Naive thymus-derived CD4-positive, alpha-beta T cell (primary cell): ENCODE data around the gene NABP2. TPM values are rescaled to one million over a fixed set of nuclear protein-coding genes. Genes with fewer than 3 reads are reported as not detected.

Source experiments
- ATAC-seq: fragments of 150-1000 bp; cut with Tn5 transposase; 2 replicates; pipeline ENCODE4 v1.10.0; 2021; ENCODE audit warnings: mild to moderate bottlenecking, moderate library complexity
- CTCF ChIA-PET: fragments of 350-600 bp; sonication (Branson Sonifier 250); formaldehyde crosslinking; loops from one replicate; lab custom pipeline; 2021; ENCODE audit warnings: antibody characterized with exemption; lab: Charles Lee
- POLR2A ChIA-PET: fragments of 350-600 bp; sonication (Branson Sonifier 250); formaldehyde crosslinking; loops from one replicate; lab custom pipeline; 2021; ENCODE audit warnings: antibody characterized with exemption, inconsistent platforms; lab: Charles Lee
- DNase-seq, 9 donors: peaks; one replicate each; pipeline versions ENCODE4 v3.0.0 to v3.0.0-alpha.2; 2020 to 2022; ENCODE audit warnings: mixed read lengths in 1 of 9
- H3K27ac ChIP-seq: one replicate; pipeline ENCODE4 v1.7.0; 2013; ENCODE audit warnings: mild to moderate bottlenecking, low read depth, low read length, moderate library complexity
- H3K27me3 ChIP-seq, 2 donors: one replicate each; pipeline ENCODE4 v1.7.0; 2013; ENCODE audit warnings: low read length in 2 of 2, mild to moderate bottlenecking in 2 of 2, moderate library complexity in 2 of 2; ENCODE audit not compliant: control insufficient read depth in 2 of 2, insufficient read depth in 2 of 2
- H3K36me3 ChIP-seq, 3 experiments: 1 replicate in 2 of 3; 2 replicates in 1 of 3; pipeline ENCODE4 v1.7.0; 2013; ENCODE audit warnings: low read length in 3 of 3, mild to moderate bottlenecking in 3 of 3, moderate library complexity in 1 of 3; ENCODE audit not compliant: insufficient read depth in 3 of 3, control insufficient read depth in 2 of 3
- H3K4me1 ChIP-seq, 2 donors: one replicate each; pipeline ENCODE4 v1.7.0; 2013; ENCODE audit warnings: low read length in 2 of 2, mild to moderate bottlenecking in 2 of 2, moderate library complexity in 1 of 2; ENCODE audit not compliant: control insufficient read depth in 2 of 2, insufficient read depth in 2 of 2
- H3K4me3 ChIP-seq: 2 replicates; pipeline ENCODE4 v1.7.0; 2013; ENCODE audit warnings: mild to moderate bottlenecking, low read length
- H3K9me3 ChIP-seq, 3 experiments: 1 replicate in 2 of 3; 2 replicates in 1 of 3; pipeline ENCODE4 v1.7.0; 2013; ENCODE audit warnings: low read length in 3 of 3; ENCODE audit not compliant: control insufficient read depth in 2 of 3
- H3K27ac Mint-ChIP-seq, 9 donors: one replicate each; pipeline ENCODE4 v1.8.0; 2020 to 2022; ENCODE audit warnings: mixed read lengths in 9 of 9, mild to moderate bottlenecking in 8 of 9, moderate library complexity in 5 of 9, inconsistent platforms in 2 of 9
- H3K27me3 Mint-ChIP-seq, 5 donors: one replicate each; pipeline ENCODE4 v1.8.0; 2021 to 2022; ENCODE audit warnings: mixed read lengths in 5 of 5, mild to moderate bottlenecking in 1 of 5
- H3K36me3 Mint-ChIP-seq, 5 donors: one replicate each; pipeline ENCODE4 v1.8.0; 2020 to 2022; ENCODE audit warnings: mixed read lengths in 5 of 5, mild to moderate bottlenecking in 3 of 5, inconsistent platforms in 1 of 5
- H3K4me1 Mint-ChIP-seq, 7 donors: one replicate each; pipeline ENCODE4 v1.8.0; 2020 to 2022; ENCODE audit warnings: mixed read lengths in 7 of 7, mild to moderate bottlenecking in 3 of 7, inconsistent platforms in 1 of 7
- H3K4me3 Mint-ChIP-seq, 10 donors: one replicate each; pipeline ENCODE4 v1.8.0; 2020 to 2022; ENCODE audit warnings: mild to moderate bottlenecking in 10 of 10, mixed read lengths in 10 of 10, moderate library complexity in 6 of 10, inconsistent platforms in 2 of 10
- H3K9me3 Mint-ChIP-seq, 11 donors: one replicate each; pipeline ENCODE4 v1.8.0; 2020 to 2022; ENCODE audit warnings: mixed read lengths in 11 of 11, mild to moderate bottlenecking in 4 of 11, inconsistent platforms in 1 of 11, moderate library complexity in 1 of 11
- intact Hi-C, 2 donors: fragments of 100-400 bp; cut with micrococcal nuclease; formaldehyde crosslinking; loops; one replicate each; pipeline ENCODE4 v1.15.1; 2023
- polyA plus RNA-seq, 2 donors: library from polyadenylated mRNA; unstranded; fragments of 300-500 nt; fragmentation: Illumina TruSeq; gene quantifications; one replicate each; pipeline ENCODE4 v1.2.3, GENCODE V29; 2021
- total RNA-seq, 6 experiments: library from RNA in 5 of 6; stranded (reverse) in 5 of 6; gene quantifications; 1 replicate in 5 of 6; 2 replicates in 1 of 6; pipeline ENCODE4 v1.2.3 and lab custom pipeline; 2021 to 2026

Gene NABP2
- total and polyA plus RNA-seq, 7 experiments from 2014 or later = 1.0 to 61.2 (median 9.8) TPM

GRCh38 chr12:56223571-56224101, 506 bp upstream of the NABP2 start:
- Mint-ChIP-seq H3K27ac (peak overlapping the region; percentile 78 to 100 (median 91)), H3K9me3 (no peaks in the 10 kb centered on the region), H3K4me3 (peak overlapping the region; percentile 77 to 99 (median 87)), H3K36me3 (peaks cover 0 to 9% (median 0%) of the 10 kb centered on the region in 5 donors), H3K4me1 (peaks cover 16 to 57% (median 46%) of the 10 kb centered on the region in 7 donors), H3K27me3 (peaks cover 0 to 3% (median 0%) of the 10 kb centered on the region in 5 donors)
- CTCF ChIA-PET = interaction anchor here (0.6 to 3.5 kb wide), 5 partner anchors 17 to 447 kb away, joined by 3 to 38 read pairs (median 5); partner anchors contain the start of genes RPL41 and ZC3H10
- Histone ChIP-seq H3K4me3 (peak overlapping the region; percentile 82), H3K27me3 (no peaks in the 10 kb centered on the region), H3K4me1 (peaks cover 22 to 27% of the 10 kb centered on the region in 2 donors), H3K27ac (peak overlapping the region; percentile 98), H3K36me3 (peaks cover 0 to 5% (median 0%) of the 10 kb centered on the region in 3 experiments), H3K9me3 (no peaks in the 10 kb centered on the region)
- intact Hi-C loops = loop anchor here (1.0 to 5.0 kb wide), 21 partner anchors 17 to 864 kb away; partner anchors contain the start of genes ANKRD52 (in 2 of the 2), STAT2 (in 2 of the 2), COQ10A (in 1 of the 2) and CS (in 1 of the 2)
- POLR2A ChIA-PET = interaction anchor here (0.5 to 3.8 kb wide), 8 partner anchors 19 to 294 kb away, joined by 3 to 61 read pairs (median 23); partner anchors contain the start of genes CS, ESYT1, RAB5B and RPL41
- DNase-seq (peak in 1 of 9 donors; percentile 10), ATAC-seq (no peak)

DNA sequence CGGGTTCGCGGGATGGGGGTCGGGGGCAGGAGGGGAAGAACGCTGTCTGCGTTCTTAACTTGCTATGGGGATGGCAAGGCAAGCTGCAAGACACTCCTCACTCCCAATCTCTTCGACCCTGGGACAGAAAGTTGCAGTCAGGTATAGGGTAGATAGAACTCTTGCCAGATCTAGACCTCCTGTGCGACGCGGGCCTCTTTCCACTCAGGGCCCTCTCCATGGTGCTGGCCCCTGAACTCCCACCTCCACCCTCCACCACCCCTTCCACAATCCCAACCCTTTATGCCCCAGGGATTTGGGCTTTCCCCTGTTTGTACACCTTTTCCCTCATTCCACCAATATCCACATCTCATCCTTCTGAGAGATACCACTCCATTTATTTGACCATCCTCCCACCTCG, 812 bp downstream of the NABP2 start:
- ChIA-PET POLR2A (interaction anchor here (0.5 to 1.1 kb wide), 2 partner anchors 43 to 107 kb away, joined by 3 to 4 read pairs; partner anchors contain the start of gene ZC3H10), CTCF (no interaction called here)
- H3K27ac Mint-ChIP-seq = peak overlapping the region; percentile 58 to 99 (median 90)

GRCh38 chr12:56229082-56229481, 4.9 kb downstream of the NABP2 start:
- Histone ChIP-seq H3K27ac (no peak overlapping the region), H3K27me3 (no peaks in the 10 kb centered on the region), H3K9me3 (no peaks in the 10 kb centered on the region), H3K4me3 (no peak overlapping the region), H3K36me3 (no peaks in the 10 kb centered on the region), H3K4me1 (peaks cover 5 to 8% of the 10 kb centered on the region in 2 donors)
- ATAC-seq = no peak
- Mint-ChIP-seq H3K36me3 (peaks cover 0 to 7% (median 0%) of the 10 kb centered on the region in 5 donors), H3K4me3 (no peak overlapping the region), H3K27ac (no peak overlapping the region), H3K27me3 (no peaks in the 10 kb centered on the region), H3K9me3 (no peaks in the 10 kb centered on the region), H3K4me1 (peaks cover 0 to 18% (median 13%) of the 10 kb centered on the region in 7 donors)
- intact Hi-C loops = no loop called here
- ChIA-PET POLR2A (interaction anchor here (1.0 kb wide), 1 partner anchor 111 kb away, joined by 4 read pairs; the partner anchor contains the start of gene ZC3H10), CTCF (no interaction called here)
- DNase-seq = no peak

More for the DNA sequence above, 812 bp downstream of the NABP2 start:
- H3K9me3 ChIP-seq = no peaks in the 10 kb centered on the region
- H3K36me3 ChIP-seq = peaks cover 0 to 5% (median 0%) of the 10 kb centered on the region in 3 experiments
- peak overlapping the region; percentile 77 to 99 (median 87) for H3K4me3 Mint-ChIP-seq
- H3K4me1 Mint-ChIP-seq = peaks cover 16 to 53% (median 46%) of the 10 kb centered on the region in 7 donors
- ATAC-seq (no peak), DNase-seq (no peak)
- intact Hi-C loops = loop anchor here (1.0 to 5.0 kb wide), 20 partner anchors 19 to 862 kb away; partner anchors contain the start of genes ANKRD52 (in 2 of the 2), STAT2 (in 2 of the 2), COQ10A (in 1 of the 2) and CS (in 1 of the 2)
- H3K4me1 ChIP-seq = peaks cover 22 to 27% of the 10 kb centered on the region in 2 donors
- H3K27me3 Mint-ChIP-seq = peaks cover 0 to 3% (median 0%) of the 10 kb centered on the region in 5 donors
- H3K36me3 Mint-ChIP-seq = peaks cover 0 to 9% (median 0%) of the 10 kb centered on the region in 5 donors
- H3K9me3 Mint-ChIP-seq = no peaks in the 10 kb centered on the region
- no peaks in the 10 kb centered on the region for H3K27me3 ChIP-seq
- H3K27ac ChIP-seq = peak overlapping the region; percentile 98
- H3K4me3 ChIP-seq = peak overlapping the region; percentile 82

DNA sequence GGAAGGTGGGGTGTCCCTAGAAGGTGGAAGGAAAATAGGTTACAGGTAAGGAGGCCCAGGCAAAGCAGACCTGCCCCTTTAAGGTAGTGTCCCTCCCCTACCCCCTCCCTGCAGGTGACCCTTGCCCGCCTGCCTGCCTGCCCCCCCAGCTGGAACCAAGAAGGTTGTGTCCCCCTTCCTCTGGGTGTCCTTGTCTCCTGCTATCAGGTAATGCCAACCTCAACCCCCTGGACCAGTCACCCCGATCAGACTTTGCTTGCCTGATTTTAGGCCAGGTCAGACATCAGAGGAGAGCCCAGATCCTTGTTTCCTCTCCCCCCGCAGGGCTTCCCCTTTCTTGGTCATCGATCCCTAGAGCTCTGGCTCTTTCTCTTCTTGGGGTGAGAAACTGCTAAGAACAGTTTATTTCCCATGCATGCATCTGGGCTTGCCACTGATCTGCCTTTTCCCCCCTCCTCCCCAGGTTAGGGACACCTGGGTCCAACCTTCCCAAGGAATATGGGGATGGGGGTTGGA, 5.8 kb downstream of the NABP2 start, which contains the start of gene SLC39A5:
SLC39A5 (plus strand) TSS at position 136 of the 516 bp plus-strand sequence. CDS start 1,224 bp downstream, outside the sequence.
- Mint-ChIP-seq H3K27me3 (no peaks in the 10 kb centered on the region), H3K27ac (no peak within 1 kb of the TSS), H3K4me1 (peaks cover 0 to 11% (median 7%) of the 10 kb centered on the region in 7 donors), H3K36me3 (peaks cover 0 to 7% (median 0%) of the 10 kb centered on the region in 5 donors), H3K9me3 (no peaks in the 10 kb centered on the region), H3K4me3 (no peak within 1 kb of the TSS)
- DNase-seq = no peak
- Histone ChIP-seq H3K4me1 (peaks cover 0 to 1% of the 10 kb centered on the region in 2 donors), H3K27me3 (no peaks in the 10 kb centered on the region), H3K9me3 (no peaks in the 10 kb centered on the region), H3K4me3 (no peak within 1 kb of the TSS), H3K36me3 (no peaks in the 10 kb centered on the region), H3K27ac (no peak within 1 kb of the TSS)
- CTCF ChIA-PET = interaction anchor here (1.6 kb wide), 1 partner anchor 8 kb away, joined by 7 read pairs; the partner anchor contains the start of gene RNF41
- POLR2A ChIA-PET = interaction anchor here (0.6 kb wide), 1 partner anchor 8 kb away, joined by 3 read pairs; the partner anchor contains the start of gene RNF41
- ATAC-seq = no peak
- intact Hi-C loops = no loop called here

DNA sequence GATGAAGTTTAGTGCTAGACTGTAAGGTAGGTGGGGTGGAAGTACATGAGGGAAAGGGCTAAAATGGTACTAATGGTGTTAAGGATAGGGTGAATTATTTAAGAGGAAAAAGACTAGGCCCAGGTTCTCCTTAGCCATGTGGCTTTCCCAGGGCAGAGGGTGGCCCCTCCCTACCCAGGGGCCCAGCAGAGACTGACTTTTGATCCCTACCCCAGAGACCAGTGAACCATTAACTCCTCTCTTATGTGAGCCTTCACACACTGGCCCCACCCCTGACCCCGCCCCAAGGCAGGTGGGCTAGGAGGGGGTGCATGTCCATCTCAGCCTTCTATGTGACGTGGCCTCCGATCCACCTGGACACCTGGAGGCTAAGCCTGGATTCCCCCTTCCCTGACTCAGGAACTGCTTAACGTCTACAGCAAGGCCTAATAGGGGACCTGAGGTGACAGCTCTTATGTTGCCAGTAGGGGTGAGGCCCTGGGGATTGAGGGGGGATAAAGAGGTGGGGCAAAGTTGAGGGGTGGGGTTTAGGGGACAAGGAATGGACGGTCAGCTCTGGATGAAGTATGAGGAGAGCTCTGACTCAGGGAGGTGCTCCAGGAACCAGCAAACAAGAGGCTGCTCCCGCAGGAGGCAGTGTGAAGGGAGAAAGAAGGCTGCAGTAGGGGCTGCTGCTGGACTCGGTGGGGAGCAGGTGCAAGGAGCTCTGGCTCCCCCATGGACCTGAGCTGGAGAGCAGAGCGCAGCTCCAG, 6.5 kb downstream of the NABP2 start:
- no peak for ATAC-seq
- ChIA-PET CTCF (interaction anchor here (1.6 kb wide), 1 partner anchor 8 kb away, joined by 7 read pairs; the partner anchor contains the start of gene RNF41), POLR2A (interaction anchor here (0.6 to 1.0 kb wide), 2 partner anchors 9 to 129 kb away, joined by 3 read pairs; partner anchors contain the start of genes RNF41 and STAT2)
- H3K36me3 Mint-ChIP-seq = peaks cover 0 to 4% (median 0%) of the 10 kb centered on the region in 5 donors
- H3K9me3 ChIP-seq = no peaks in the 10 kb centered on the region
- no peaks in the 10 kb centered on the region for H3K27me3 Mint-ChIP-seq
- DNase-seq = no peak
- no peaks in the 10 kb centered on the region for H3K9me3 Mint-ChIP-seq
- no peaks in the 10 kb centered on the region for H3K36me3 ChIP-seq
- H3K27me3 ChIP-seq = no peaks in the 10 kb centered on the region
- intact Hi-C loops = no loop called here
- H3K27ac ChIP-seq = no peak overlapping the region
- H3K4me1 Mint-ChIP-seq = peaks cover 0 to 5% (median under 1%) of the 10 kb centered on the region in 7 donors
- no peaks in the 10 kb centered on the region for H3K4me1 ChIP-seq
- H3K27ac Mint-ChIP-seq = no peak overlapping the region
- H3K4me3 ChIP-seq = no peak overlapping the region
- no peak overlapping the region for H3K4me3 Mint-ChIP-seq

DNA sequence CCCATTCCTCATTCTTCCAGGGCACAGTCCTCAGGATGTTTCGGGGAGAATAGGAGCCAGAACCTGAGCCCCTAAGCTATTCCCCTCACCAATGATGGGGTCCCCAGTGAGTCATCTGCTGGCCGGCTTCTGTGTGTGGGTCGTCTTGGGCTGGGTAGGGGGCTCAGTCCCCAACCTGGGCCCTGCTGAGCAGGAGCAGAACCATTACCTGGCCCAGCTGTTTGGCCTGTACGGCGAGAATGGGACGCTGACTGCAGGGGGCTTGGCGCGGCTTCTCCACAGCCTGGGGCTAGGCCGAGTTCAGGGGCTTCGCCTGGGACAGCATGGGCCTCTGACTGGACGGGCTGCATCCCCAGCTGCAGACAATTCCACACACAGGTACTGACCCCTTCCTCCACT, 7.0 kb downstream of the NABP2 start:
- Histone ChIP-seq H3K9me3 (no peaks in the 10 kb centered on the region), H3K4me3 (no peak overlapping the region), H3K4me1 (no peaks in the 10 kb centered on the region), H3K36me3 (no peaks in the 10 kb centered on the region), H3K27me3 (no peaks in the 10 kb centered on the region), H3K27ac (no peak overlapping the region)
- no peaks in the 10 kb centered on the region for H3K27me3 Mint-ChIP-seq
- POLR2A ChIA-PET = interaction anchor here (0.7 to 1.0 kb wide), 2 partner anchors 9 to 129 kb away, joined by 3 read pairs; partner anchors contain the start of genes RNF41 and STAT2
- peaks cover 0 to 2% (median 0%) of the 10 kb centered on the region in 7 donors for H3K4me1 Mint-ChIP-seq
- no peak overlapping the region for H3K4me3 Mint-ChIP-seq
- ATAC-seq (no peak), DNase-seq (no peak)
- no peaks in the 10 kb centered on the region for H3K9me3 Mint-ChIP-seq
- peak overlapping the region in 1 of 9 donors; percentile 52 for H3K27ac Mint-ChIP-seq
- CTCF ChIA-PET = interaction anchor here (0.7 to 1.6 kb wide), 3 partner anchors 9 to 292 kb away, joined by 3 to 7 read pairs (median 6); partner anchors contain the start of gene RNF41
- intact Hi-C loops = no loop called here
- H3K36me3 Mint-ChIP-seq = peaks cover 0 to 2% (median 0%) of the 10 kb centered on the region in 5 donors
